Chondrocyte (in vitro differentiated cells): ENCODE results near the gene NUBP2. TPM values are rescaled to one million over a fixed set of nuclear protein-coding genes. Genes with fewer than 3 reads are reported as not detected.

Experiments used
- DNase-seq: peaks from one replicate; pipeline ENCODE4 v3.0.0; 2021; ENCODE audit warnings: mixed read lengths, low spot score
- H3K27ac Mint-ChIP-seq: one replicate; pipeline ENCODE4 v1.8.0; 2021; ENCODE audit warnings: mild to moderate bottlenecking, moderate library complexity, mixed read lengths; ENCODE audit not compliant: unreplicated experiment
- H3K27me3 Mint-ChIP-seq: 2 replicates; pipeline ENCODE4 v1.8.0; 2021; ENCODE audit warnings: low read depth, mixed read lengths
- H3K36me3 Mint-ChIP-seq: 2 replicates; pipeline ENCODE4 v1.8.0; 2021; ENCODE audit warnings: low read depth, mixed read lengths
- H3K4me1 Mint-ChIP-seq: 2 replicates; pipeline ENCODE4 v1.8.0; 2021; ENCODE audit warnings: low read depth, mild to moderate bottlenecking, mixed read lengths
- H3K4me3 Mint-ChIP-seq: one replicate; pipeline ENCODE4 v1.8.0; 2021; ENCODE audit warnings: mild to moderate bottlenecking, moderate library complexity, mixed read lengths; ENCODE audit not compliant: unreplicated experiment
- H3K9me3 Mint-ChIP-seq: 2 replicates; pipeline ENCODE4 v1.8.0; 2021; ENCODE audit warnings: low read depth, mixed read lengths
- microRNA-seq: library from miRNA; unstranded; fragments of <30 nt; microRNA quantifications from one replicate; pipeline ENCODE4 v1.2.0, GENCODE V29; 2020; ENCODE audit warnings: borderline number of aligned reads
- total RNA-seq: library from RNA; stranded (reverse); gene quantifications from 3 replicates; pipeline ENCODE4 v1.2.1, GENCODE V29; 2021
- TF ChIP-seq, protein P1 (sequence below): fragments of 200-600 bp; sonication (generic); IDR thresholded peaks from 2 replicates; pipeline ENCODE4 v1.5.0; 2021; ENCODE audit warnings: antibody characterized with exemption, mild to moderate bottlenecking, moderate library complexity

NUBP2 gene
- total RNA-seq, 1 donor from 2014 or later = 36.5 TPM

DNA sequence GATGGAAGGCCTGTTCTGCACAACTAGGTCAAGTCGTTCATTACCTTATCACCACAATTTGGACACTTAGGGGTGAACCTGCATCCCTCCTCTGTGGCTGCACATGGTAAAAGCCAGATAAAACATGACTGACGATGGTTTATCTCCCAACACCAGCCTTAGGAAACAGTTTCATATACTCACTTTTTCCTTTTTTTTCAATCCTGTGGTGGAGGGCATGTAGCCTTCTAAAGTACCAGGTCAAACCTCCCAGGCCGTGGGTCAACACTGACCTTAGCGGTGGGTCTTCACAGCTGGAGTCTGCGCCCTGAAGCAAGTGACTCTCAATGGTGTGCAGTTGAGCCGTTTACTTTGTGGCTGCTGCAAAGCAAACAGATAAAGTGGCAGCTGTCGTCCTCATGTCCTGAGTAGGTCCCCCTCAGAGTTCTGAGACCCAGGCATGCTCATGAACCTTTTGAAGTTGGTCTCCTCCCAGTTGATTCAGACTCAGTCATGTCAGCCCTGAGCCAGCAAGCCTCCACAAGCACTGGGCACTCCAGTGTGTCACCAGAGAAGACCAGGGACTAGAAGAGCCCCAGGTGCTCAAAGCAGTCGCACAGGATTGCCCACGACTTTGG lies 50.2 kb downstream of the NUBP2 start:
- peaks cover 22% of the 10 kb centered on the region for H3K4me1 Mint-ChIP-seq
- no peaks in the 10 kb centered on the region for H3K9me3 Mint-ChIP-seq
- TF ChIP-seq, protein P1, sequence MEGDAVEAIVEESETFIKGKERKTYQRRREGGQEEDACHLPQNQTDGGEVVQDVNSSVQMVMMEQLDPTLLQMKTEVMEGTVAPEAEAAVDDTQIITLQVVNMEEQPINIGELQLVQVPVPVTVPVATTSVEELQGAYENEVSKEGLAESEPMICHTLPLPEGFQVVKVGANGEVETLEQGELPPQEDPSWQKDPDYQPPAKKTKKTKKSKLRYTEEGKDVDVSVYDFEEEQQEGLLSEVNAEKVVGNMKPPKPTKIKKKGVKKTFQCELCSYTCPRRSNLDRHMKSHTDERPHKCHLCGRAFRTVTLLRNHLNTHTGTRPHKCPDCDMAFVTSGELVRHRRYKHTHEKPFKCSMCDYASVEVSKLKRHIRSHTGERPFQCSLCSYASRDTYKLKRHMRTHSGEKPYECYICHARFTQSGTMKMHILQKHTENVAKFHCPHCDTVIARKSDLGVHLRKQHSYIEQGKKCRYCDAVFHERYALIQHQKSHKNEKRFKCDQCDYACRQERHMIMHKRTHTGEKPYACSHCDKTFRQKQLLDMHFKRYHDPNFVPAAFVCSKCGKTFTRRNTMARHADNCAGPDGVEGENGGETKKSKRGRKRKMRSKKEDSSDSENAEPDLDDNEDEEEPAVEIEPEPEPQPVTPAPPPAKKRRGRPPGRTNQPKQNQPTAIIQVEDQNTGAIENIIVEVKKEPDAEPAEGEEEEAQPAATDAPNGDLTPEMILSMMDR = no peak
- no peak overlapping the region for H3K27ac Mint-ChIP-seq
- H3K27me3 Mint-ChIP-seq = no peaks in the 10 kb centered on the region
- no peak for DNase-seq
- no peak overlapping the region for H3K4me3 Mint-ChIP-seq
- peaks cover 3% of the 10 kb centered on the region for H3K36me3 Mint-ChIP-seq

DNA sequence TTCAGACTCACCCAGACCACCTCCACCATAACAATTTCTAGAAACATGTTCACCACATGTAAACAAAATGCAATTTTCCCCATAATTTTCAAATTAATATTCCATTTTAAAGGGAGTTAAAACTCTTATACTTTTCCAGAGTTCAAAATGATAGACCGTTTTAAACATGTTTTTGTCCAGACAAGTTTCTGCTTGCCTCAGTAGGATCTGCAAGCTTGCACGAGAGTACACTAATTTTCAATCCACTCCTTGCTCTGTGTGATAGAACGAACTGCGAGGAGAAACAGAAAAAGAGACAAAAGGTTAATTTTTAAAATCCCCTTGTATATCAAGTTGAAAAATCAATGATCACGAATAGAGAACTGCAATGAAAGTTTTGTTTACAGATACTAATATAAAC lies 51.3 kb downstream of the NUBP2 start:
- TF ChIP-seq, protein P1 = no peak

More for the DNA sequence above, 51.3 kb downstream of the NUBP2 start:
- DNase-seq = no peak
- Mint-ChIP-seq H3K4me3 (no peak overlapping the region), H3K36me3 (peaks cover 3% of the 10 kb centered on the region), H3K27me3 (no peaks in the 10 kb centered on the region), H3K9me3 (no peaks in the 10 kb centered on the region), H3K4me1 (peaks cover 12% of the 10 kb centered on the region), H3K27ac (no peak overlapping the region)

Small RNA genes within 50 kb of the gene (microRNA-seq; reads per million reads assigned to microRNA genes)
- 2.8 reads per million for gene MIR3177

Other genes starting within 250 kb of the NUBP2 start
- 2.9 to 9.7 TPM (median 8.4 TPM) in 3 replicates for gene TMEM204, start 249.3 kb upstream of the NUBP2 start, total RNA-seq
- 15.0 to 23.2 TPM (median 17.8 TPM) in 3 replicates for gene IFT140, start 170.9 kb upstream of the NUBP2 start, total RNA-seq
- 17.8 to 21.2 TPM (median 20.5 TPM) in 3 replicates for gene CRAMP1, start 170.6 kb upstream of the NUBP2 start, total RNA-seq
- gene JPT2, start 104.7 kb upstream of the NUBP2 start, total RNA-seq = 59.2 to 65.9 TPM (median 63.0 TPM) in 3 replicates
- 53.8 to 66.0 TPM (median 56.4 TPM) in 3 replicates for gene MAPK8IP3, start 76.8 kb upstream of the NUBP2 start, total RNA-seq
- 51.0 to 62.9 TPM (median 53.8 TPM) in 3 replicates for gene NME3, start 11.4 kb upstream of the NUBP2 start, total RNA-seq
- 16.9 to 28.4 TPM (median 19.7 TPM) in 3 replicates for gene EME2, start 10.2 kb upstream of the NUBP2 start, total RNA-seq
- 54.5 to 78.7 TPM (median 60.4 TPM) in 3 replicates for gene MRPS34, start 9.8 kb upstream of the NUBP2 start, total RNA-seq
- 30.8 to 32.1 TPM (median 31.5 TPM) in 3 replicates for gene SPSB3, start 389 bp upstream of the NUBP2 start, total RNA-seq
- gene IGFALS, start 10.7 kb downstream of the NUBP2 start, total RNA-seq = 0.12 to 0.31 TPM in 2 of 3 replicates, not detected in the other
- 46.5 to 56.7 TPM (median 55.1 TPM) in 3 replicates for gene HAGH, start 43.9 kb downstream of the NUBP2 start, total RNA-seq
- 25.8 to 27.1 TPM (median 25.9 TPM) in 3 replicates for gene FAHD1, start 44.2 kb downstream of the NUBP2 start, total RNA-seq
- gene MEIOB, start 89.2 kb downstream of the NUBP2 start, total RNA-seq = 1.1 to 1.3 TPM (median 1.2 TPM) in 3 replicates
- not detected in 3 replicates for gene HS3ST6, start 135.5 kb downstream of the NUBP2 start, total RNA-seq
- gene MSRB1, start 160.2 kb downstream of the NUBP2 start, total RNA-seq = 18.3 to 19.1 TPM (median 18.8 TPM) in 3 replicates
- not detected in 3 replicates for gene RPL3L, start 171.7 kb downstream of the NUBP2 start, total RNA-seq
- 97.9 to 131 TPM (median 110 TPM) in 3 replicates for gene NDUFB10, start 176.6 kb downstream of the NUBP2 start, total RNA-seq
- gene RPS2, start 181.9 kb downstream of the NUBP2 start, total RNA-seq = 1,605 to 1,878 TPM (median 1,662 TPM) in 3 replicates
- not detected in 3 replicates for gene RNF151, start 183.9 kb downstream of the NUBP2 start, total RNA-seq
- 20.9 to 40.1 TPM (median 21.6 TPM) in 3 replicates for gene TBL3, start 189.1 kb downstream of the NUBP2 start, total RNA-seq
- 0.25 to 0.48 TPM (median 0.26 TPM) in 3 replicates for gene NOXO1, start 198.5 kb downstream of the NUBP2 start, total RNA-seq
- gene GFER, start 201.2 kb downstream of the NUBP2 start, total RNA-seq = 17.0 to 19.7 TPM (median 17.5 TPM) in 3 replicates
- 0.39 to 0.74 TPM (median 0.67 TPM) in 3 replicates for gene SYNGR3, start 207.0 kb downstream of the NUBP2 start, total RNA-seq
- 39.0 to 43.4 TPM (median 41.7 TPM) in 3 replicates for gene ZNF598, start 226.9 kb downstream of the NUBP2 start, total RNA-seq
- gene NPW, start 236.8 kb downstream of the NUBP2 start, total RNA-seq = 1.1 to 3.7 TPM (median 2.5 TPM) in 3 replicates
- gene NHERF2, start 243.9 kb downstream of the NUBP2 start, total RNA-seq = 61.5 to 89.4 TPM (median 87.0 TPM) in 3 replicates